HG02588 (cell line): Measurements from ENCODE around the gene ATRN.
"Not testable (repeated sequence)": the region's sequence is repeated elsewhere in the genome, so short reads cannot be mapped to it uniquely, and the experiment has no call there.

ENCODE experiments used
- ATAC-seq: cut with Tn5 transposase; IDR thresholded peaks from one replicate; pipeline ENCODE4 v1.9.1; 2021; ENCODE audit warnings: mild to moderate bottlenecking, moderate library complexity; ENCODE audit not compliant: unreplicated experiment

ATRN gene

GRCh38 chr20:3560578-3560977 lies 89.8 kb downstream of the ATRN start:
- ATAC-seq: no peak

GRCh38 chr20:3563133-3563532 lies 92.3 kb downstream of the ATRN start:
- ATAC-seq: no peak

GRCh38 chr20:3563548-3564177 lies 92.8 kb downstream of the ATRN start:
- no peak for ATAC-seq

- no peak for ATAC-seq
These were observed 95.0 kb downstream of the ATRN start for GRCh38 chr20:3565851-3566250.

- ATAC-seq: no peak
These were observed 101.3 kb downstream of the ATRN start for GRCh38 chr20:3572151-3572550.

GRCh38 chr20:3576363-3576762 lies 105.5 kb downstream of the ATRN start:
- no peak for ATAC-seq

GRCh38 chr20:3577366-3577765 lies 106.5 kb downstream of the ATRN start:
- no peak for ATAC-seq

GRCh38 chr20:3580412-3580811 lies 109.6 kb downstream of the ATRN start:
- ATAC-seq: no peak

GRCh38 chr20:3583765-3584164 lies 112.9 kb downstream of the ATRN start:
- ATAC-seq: no peak

GRCh38 chr20:3586093-3586492 lies 115.3 kb downstream of the ATRN start:
- ATAC-seq: no peak

- no peak for ATAC-seq
These were observed 119.3 kb downstream of the ATRN start for GRCh38 chr20:3590164-3590563.

GRCh38 chr20:3592931-3593330 lies 122.1 kb downstream of the ATRN start:
- no peak for ATAC-seq

- ATAC-seq: no peak
These were observed 124.7 kb downstream of the ATRN start for GRCh38 chr20:3595541-3595940.

GRCh38 chr20:3603108-3603507 lies 132.3 kb downstream of the ATRN start:
- ATAC-seq: no peak

- ATAC-seq: not testable (repeated sequence)
These were observed 134.6 kb downstream of the ATRN start for GRCh38 chr20:3605386-3605886.

GRCh38 chr20:3606021-3606420 lies 135.2 kb downstream of the ATRN start:
- no peak for ATAC-seq

GRCh38 chr20:3611901-3612300 lies 141.1 kb downstream of the ATRN start:
- no peak for ATAC-seq

GRCh38 chr20:3612795-3613572 lies 142.2 kb downstream of the ATRN start:
- no peak for ATAC-seq

GRCh38 chr20:3613821-3614440 lies 143.1 kb downstream of the ATRN start:
- no peak for ATAC-seq

GRCh38 chr20:3614466-3614865 lies 143.6 kb downstream of the ATRN start:
- ATAC-seq: no peak

- not testable (repeated sequence) for ATAC-seq
These were observed 144.5 kb downstream of the ATRN start for GRCh38 chr20:3615171-3615840.
